Measurements from ENCODE around the gene NPFFR1.
"Not testable (repeated sequence)": the region's sequence is repeated elsewhere in the genome, so short reads cannot be mapped to it uniquely, and the experiment has no call there.

NPFFR1 gene

GRCh38 chr10:70254778-70255328 lies 29.0 kb downstream of the NPFFR1 start:
- DNase-seq, result no peak

- DNase-seq, result no peak
Observed at GRCh38 chr10:70253878-70254765, 29.7 kb downstream of the NPFFR1 start.

- no peak for DNase-seq
Observed at GRCh38 chr10:70250961-70251680, 32.7 kb downstream of the NPFFR1 start.

GRCh38 chr10:70247360-70247759 lies 36.4 kb downstream of the NPFFR1 start:
- no peak for DNase-seq

- DNase-seq, result no peak
Observed at GRCh38 chr10:70241081-70241480, 42.7 kb downstream of the NPFFR1 start.

- not testable (repeated sequence) for DNase-seq
Observed at GRCh38 chr10:70239986-70240385, 43.8 kb downstream of the NPFFR1 start.

GRCh38 chr10:70239077-70239976 lies 44.5 kb downstream of the NPFFR1 start:
- not testable (repeated sequence) for DNase-seq

GRCh38 chr10:70237958-70238536 lies 45.8 kb downstream of the NPFFR1 start:
- DNase-seq, result not testable (repeated sequence)

- DNase-seq, result peak; percentile 27
Observed at GRCh38 chr10:70234668-70235447, 48.9 kb downstream of the NPFFR1 start.

GRCh38 chr10:70233939-70234300 lies 49.9 kb downstream of the NPFFR1 start:
- no peak for DNase-seq

- peak; percentile 96 for DNase-seq
Observed at GRCh38 chr10:70233109-70233938, 50.5 kb downstream of the NPFFR1 start, which contains the start of gene PPA1. Gene PPA1, minus strand, starts transcription at chr10:70233429. Its CDS starts 102 bp downstream, at chr10:70233327.

- DNase-seq, result no peak
Observed at GRCh38 chr10:70232859-70233108, 51.0 kb downstream of the NPFFR1 start.

- peak; percentile 14 for DNase-seq
Observed at GRCh38 chr10:70232155-70232858, 51.5 kb downstream of the NPFFR1 start.

- DNase-seq, result no peak
Observed at GRCh38 chr10:70228491-70228890, 55.3 kb downstream of the NPFFR1 start.

GRCh38 chr10:70227548-70228320 lies 56.1 kb downstream of the NPFFR1 start:
- DNase-seq, result no peak

GRCh38 chr10:70223728-70224127 lies 60.1 kb downstream of the NPFFR1 start:
- DNase-seq, result no peak

- DNase-seq, result not testable (repeated sequence)
Observed at GRCh38 chr10:70222811-70223447, 60.9 kb downstream of the NPFFR1 start.

- DNase-seq, result no peak
Observed at GRCh38 chr10:70222340-70222794, 61.4 kb downstream of the NPFFR1 start.

GRCh38 chr10:70221030-70221429 lies 62.8 kb downstream of the NPFFR1 start:
- DNase-seq, result no peak

All from amniotic stem cell (primary cell).